ENCODE measurements around the gene ASGR2. TPM values are rescaled to one million over a fixed set of nuclear protein-coding genes. Genes with fewer than 3 reads are reported as not detected.

Gene ASGR2
- total RNA-seq, 1 experiment from 2014 or later = not detected

DNA sequence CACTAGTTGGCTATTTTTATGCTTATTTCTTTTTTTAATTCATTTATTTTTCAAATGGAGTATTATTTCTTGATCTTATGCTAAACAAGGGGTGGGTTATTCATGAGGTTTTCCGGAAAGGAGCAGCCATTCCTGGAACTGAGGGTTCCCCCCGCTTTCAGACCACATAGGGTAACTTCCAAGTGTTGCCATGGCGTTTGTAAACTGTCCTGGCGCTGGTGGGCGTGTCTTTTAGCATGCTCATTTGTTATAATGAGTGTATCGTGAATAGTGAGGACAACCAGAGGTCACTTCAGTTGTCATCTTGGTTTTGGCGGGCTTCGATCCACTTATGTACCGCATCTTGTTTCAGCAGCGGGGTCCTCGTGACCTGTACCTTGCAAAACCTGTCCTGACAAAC, 29.6 kb upstream of the ASGR2 start:
- Histone ChIP-seq H4K20me1 (ENCODE audit: low read length) (no peaks in the 10 kb centered on the region), H3K36me3 (ENCODE audit: low read depth, low read length) (no peaks in the 10 kb centered on the region), H2AFZ (ENCODE audit: low read length) (no peak overlapping the region), H3K4me3 (ENCODE audit: low read length) (no peak overlapping the region), H3K27ac (ENCODE audit: low read length) (no peak overlapping the region), H3F3A (ENCODE audit: low read length, unreplicated experiment) (no peaks in the 10 kb centered on the region), H3K9ac (ENCODE audit: low read length) (no peak overlapping the region), H3K79me2 (ENCODE audit: low read length) (no peaks in the 10 kb centered on the region), H3K9me2 (replicated peaks; ENCODE audit: low read length) (no peaks in the 10 kb centered on the region), H3K4me2 (ENCODE audit: low read length) (no peak overlapping the region), H3K4me1 (ENCODE audit: insufficient read depth, low read length) (peaks cover 12% of the 10 kb centered on the region), H3K9me3 (ENCODE audit: low read length) (no peaks in the 10 kb centered on the region), H3K27me3 (ENCODE audit: low read length) (no peaks in the 10 kb centered on the region)
- POLR2A ChIA-PET (ENCODE audit: unreplicated experiment) = no interaction called here
- no peak for ATAC-seq
- no TSS peak for BruUV-seq (replicated peaks)
- intact Hi-C loops (cut with micrococcal nuclease) = no loop called here
- DNase-seq = no peak
- CTCF ChIA-PET = no interaction called here
- no peak for TF ChIP-seq EZH2 (IDR thresholded peaks at IDR 0.05; ENCODE audit: low read length, unreplicated experiment)
- TF ChIP-seq, protein P1, sequence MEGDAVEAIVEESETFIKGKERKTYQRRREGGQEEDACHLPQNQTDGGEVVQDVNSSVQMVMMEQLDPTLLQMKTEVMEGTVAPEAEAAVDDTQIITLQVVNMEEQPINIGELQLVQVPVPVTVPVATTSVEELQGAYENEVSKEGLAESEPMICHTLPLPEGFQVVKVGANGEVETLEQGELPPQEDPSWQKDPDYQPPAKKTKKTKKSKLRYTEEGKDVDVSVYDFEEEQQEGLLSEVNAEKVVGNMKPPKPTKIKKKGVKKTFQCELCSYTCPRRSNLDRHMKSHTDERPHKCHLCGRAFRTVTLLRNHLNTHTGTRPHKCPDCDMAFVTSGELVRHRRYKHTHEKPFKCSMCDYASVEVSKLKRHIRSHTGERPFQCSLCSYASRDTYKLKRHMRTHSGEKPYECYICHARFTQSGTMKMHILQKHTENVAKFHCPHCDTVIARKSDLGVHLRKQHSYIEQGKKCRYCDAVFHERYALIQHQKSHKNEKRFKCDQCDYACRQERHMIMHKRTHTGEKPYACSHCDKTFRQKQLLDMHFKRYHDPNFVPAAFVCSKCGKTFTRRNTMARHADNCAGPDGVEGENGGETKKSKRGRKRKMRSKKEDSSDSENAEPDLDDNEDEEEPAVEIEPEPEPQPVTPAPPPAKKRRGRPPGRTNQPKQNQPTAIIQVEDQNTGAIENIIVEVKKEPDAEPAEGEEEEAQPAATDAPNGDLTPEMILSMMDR (conservative IDR thresholded peaks at IDR 0.05; ENCODE audit: low read depth, low read length) = no peak
- no peak for TF ChIP-seq EZH2phosphoT487 (IDR thresholded peaks at IDR 0.05; ENCODE audit: borderline replicate concordance, low read length)

GRCh38 chr17:7141824-7142223, 27.2 kb upstream of the ASGR2 start:
- peaks cover 18% of the 10 kb centered on the region for H3K4me1 ChIP-seq (ENCODE audit: insufficient read depth, low read length)
- no peak overlapping the region for H2AFZ ChIP-seq (ENCODE audit: low read length)
- ChIA-PET CTCF (no interaction called here), POLR2A (ENCODE audit: unreplicated experiment) (interaction anchor here (0.6 kb wide), 1 partner anchor 75 kb away, joined by 7 read pairs; no protein-coding TSS in a partner anchor)
- no peaks in the 10 kb centered on the region for H3K36me3 ChIP-seq (ENCODE audit: low read depth, low read length)
- no peaks in the 10 kb centered on the region for H4K20me1 ChIP-seq (ENCODE audit: low read length)
- H3K9me3 ChIP-seq (ENCODE audit: low read length) = no peaks in the 10 kb centered on the region
- H3K27ac ChIP-seq (ENCODE audit: low read length) = no peak overlapping the region
- no peak overlapping the region for H3K9ac ChIP-seq (ENCODE audit: low read length)
- no peaks in the 10 kb centered on the region for H3K9me2 ChIP-seq (replicated peaks; ENCODE audit: low read length)
- peak; percentile 68 for DNase-seq
- TF ChIP-seq, protein P1 (conservative IDR thresholded peaks at IDR 0.05; ENCODE audit: low read depth, low read length) = no peak
- no peak for TF ChIP-seq EZH2phosphoT487 (IDR thresholded peaks at IDR 0.05; ENCODE audit: borderline replicate concordance, low read length)
- no peak for TF ChIP-seq EZH2 (IDR thresholded peaks at IDR 0.05; ENCODE audit: low read length, unreplicated experiment)
- ATAC-seq = peak; percentile 56
- H3K4me2 ChIP-seq (ENCODE audit: low read length) = peak overlapping the region; percentile 37
- no TSS peak for BruUV-seq (replicated peaks)
- intact Hi-C loops (cut with micrococcal nuclease) = no loop called here
- no peaks in the 10 kb centered on the region for H3F3A ChIP-seq (ENCODE audit: low read length, unreplicated experiment)
- H3K79me2 ChIP-seq (ENCODE audit: low read length) = no peaks in the 10 kb centered on the region
- no peak overlapping the region for H3K4me3 ChIP-seq (ENCODE audit: low read length)
- no peaks in the 10 kb centered on the region for H3K27me3 ChIP-seq (ENCODE audit: low read length)

- H3K9ac ChIP-seq (ENCODE audit: low read length) = no peak overlapping the region
- TF ChIP-seq EZH2phosphoT487 (IDR thresholded peaks at IDR 0.05; ENCODE audit: borderline replicate concordance, low read length) = no peak
- TF ChIP-seq, protein P1 (conservative IDR thresholded peaks at IDR 0.05; ENCODE audit: low read depth, low read length) = no peak
- TF ChIP-seq EZH2 (IDR thresholded peaks at IDR 0.05; ENCODE audit: low read length, unreplicated experiment) = no peak
- BruUV-seq (replicated peaks) = no TSS peak
- intact Hi-C loops (cut with micrococcal nuclease) = no loop called here
- H3K4me1 ChIP-seq (ENCODE audit: insufficient read depth, low read length) = peaks cover 21% of the 10 kb centered on the region
- no peak for DNase-seq
- H3K4me2 ChIP-seq (ENCODE audit: low read length) = no peak overlapping the region
- no peak for ATAC-seq
- ChIA-PET POLR2A (ENCODE audit: unreplicated experiment) (no interaction called here), CTCF (no interaction called here)
- H4K20me1 ChIP-seq (ENCODE audit: low read length) = no peaks in the 10 kb centered on the region
- H3K9me2 ChIP-seq (replicated peaks; ENCODE audit: low read length) = no peaks in the 10 kb centered on the region
- no peaks in the 10 kb centered on the region for H3K27me3 ChIP-seq (ENCODE audit: low read length)
- no peak overlapping the region for H2AFZ ChIP-seq (ENCODE audit: low read length)
- H3K27ac ChIP-seq (ENCODE audit: low read length) = no peak overlapping the region
- H3K79me2 ChIP-seq (ENCODE audit: low read length) = no peaks in the 10 kb centered on the region
- H3K36me3 ChIP-seq (ENCODE audit: low read depth, low read length) = no peaks in the 10 kb centered on the region
- no peaks in the 10 kb centered on the region for H3F3A ChIP-seq (ENCODE audit: low read length, unreplicated experiment)
- H3K9me3 ChIP-seq (ENCODE audit: low read length) = no peaks in the 10 kb centered on the region
- no peak overlapping the region for H3K4me3 ChIP-seq (ENCODE audit: low read length)
Measured at GRCh38 chr17:7139400-7139799, 24.8 kb upstream of the ASGR2 start.

Data from PC-3 (cell line).